ENCODE measurements around the gene GYPC.

DNA sequence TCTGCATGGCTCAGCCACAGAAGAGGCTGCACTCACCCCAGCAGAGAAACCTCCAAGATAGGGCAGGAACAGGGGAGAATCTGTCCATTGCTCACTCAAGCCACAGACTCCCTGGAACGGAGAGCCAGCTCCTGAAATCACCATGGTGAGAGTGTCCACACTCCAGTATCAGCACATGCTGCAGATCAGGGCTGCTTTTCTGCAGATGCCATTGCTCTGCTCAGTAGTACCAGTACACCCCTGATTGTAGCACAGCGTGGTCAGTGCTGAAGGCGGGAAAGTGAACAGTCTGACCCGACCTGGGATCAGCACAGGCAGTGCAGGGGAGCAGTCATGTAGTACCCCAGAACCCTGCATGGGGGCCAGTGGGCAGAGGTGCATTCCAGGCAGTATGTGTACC is 73.9 kb downstream of the GYPC start:
- TF ChIP-seq, protein P1, sequence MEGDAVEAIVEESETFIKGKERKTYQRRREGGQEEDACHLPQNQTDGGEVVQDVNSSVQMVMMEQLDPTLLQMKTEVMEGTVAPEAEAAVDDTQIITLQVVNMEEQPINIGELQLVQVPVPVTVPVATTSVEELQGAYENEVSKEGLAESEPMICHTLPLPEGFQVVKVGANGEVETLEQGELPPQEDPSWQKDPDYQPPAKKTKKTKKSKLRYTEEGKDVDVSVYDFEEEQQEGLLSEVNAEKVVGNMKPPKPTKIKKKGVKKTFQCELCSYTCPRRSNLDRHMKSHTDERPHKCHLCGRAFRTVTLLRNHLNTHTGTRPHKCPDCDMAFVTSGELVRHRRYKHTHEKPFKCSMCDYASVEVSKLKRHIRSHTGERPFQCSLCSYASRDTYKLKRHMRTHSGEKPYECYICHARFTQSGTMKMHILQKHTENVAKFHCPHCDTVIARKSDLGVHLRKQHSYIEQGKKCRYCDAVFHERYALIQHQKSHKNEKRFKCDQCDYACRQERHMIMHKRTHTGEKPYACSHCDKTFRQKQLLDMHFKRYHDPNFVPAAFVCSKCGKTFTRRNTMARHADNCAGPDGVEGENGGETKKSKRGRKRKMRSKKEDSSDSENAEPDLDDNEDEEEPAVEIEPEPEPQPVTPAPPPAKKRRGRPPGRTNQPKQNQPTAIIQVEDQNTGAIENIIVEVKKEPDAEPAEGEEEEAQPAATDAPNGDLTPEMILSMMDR (conservative IDR thresholded peaks at IDR 0.05 in 1 of 2, IDR thresholded peaks at IDR 0.05 in 1 of 2; ENCODE audit: extremely low read depth in 1 of 2, insufficient read depth in 1 of 2, low read depth in 1 of 2, low read length in 2 of 2) = no peak
- TF ChIP-seq EZH2 (IDR thresholded peaks at IDR 0.05; ENCODE audit: borderline replicate concordance, low read length) = no peak

All from mammary epithelial cell (primary cell).